T-helper 17 cell (primary cell): ENCODE results near the gene RGS21. TPM values are rescaled to one million over a fixed set of nuclear protein-coding genes. Genes with fewer than 3 reads are reported as not detected.
"Not testable (repeated sequence)": the region's sequence is repeated elsewhere in the genome, so short reads cannot be mapped to it uniquely, and the experiment has no call there.

Experiments used
- ATAC-seq: fragments of 150-1000 bp; cut with Tn5 transposase; 2 replicates; pipeline ENCODE4 v1.10.0; 2021; ENCODE audit warnings: mild to moderate bottlenecking, moderate library complexity
- DNase-seq, 3 donors: peaks; one replicate each; pipeline versions ENCODE4 v3.0.0 to v3.0.0-alpha.2; 2020 to 2021
- H3K9me3 ChIP-seq: one replicate; pipeline ENCODE4 v1.7.0; 2013; ENCODE audit warnings: low read length, mild to moderate bottlenecking; ENCODE audit not compliant: control insufficient read depth, poor library complexity, severe bottlenecking
- H3K27ac Mint-ChIP-seq: one replicate; pipeline ENCODE4 v1.8.0; 2022; ENCODE audit warnings: mild to moderate bottlenecking, moderate library complexity, mixed read lengths
- H3K27me3 Mint-ChIP-seq: one replicate; pipeline ENCODE4 v1.8.0; 2022; ENCODE audit warnings: mixed read lengths
- H3K36me3 Mint-ChIP-seq: one replicate; pipeline ENCODE4 v1.8.0; 2022; ENCODE audit warnings: low read depth, mixed read lengths
- H3K4me1 Mint-ChIP-seq: one replicate; pipeline ENCODE4 v1.8.0; 2022; ENCODE audit warnings: mild to moderate bottlenecking, mixed read lengths
- H3K4me3 Mint-ChIP-seq: one replicate; pipeline ENCODE4 v1.8.0; 2022; ENCODE audit warnings: mild to moderate bottlenecking, moderate library complexity, mixed read lengths
- total RNA-seq, 4 donors: library from RNA in 2 of 4; stranded (reverse) in 2 of 4; gene quantifications; one replicate each; pipeline ENCODE4 v1.2.3 and lab custom pipeline; 2022 to 2026

Gene RGS21, protein sequence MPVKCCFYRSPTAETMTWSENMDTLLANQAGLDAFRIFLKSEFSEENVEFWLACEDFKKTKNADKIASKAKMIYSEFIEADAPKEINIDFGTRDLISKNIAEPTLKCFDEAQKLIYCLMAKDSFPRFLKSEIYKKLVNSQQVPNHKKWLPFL
- total RNA-seq (not detected), total RNA-seq (lab: John Stamatoyannopoulos, UW) (0 reads per million in 2 donors)

DNA sequence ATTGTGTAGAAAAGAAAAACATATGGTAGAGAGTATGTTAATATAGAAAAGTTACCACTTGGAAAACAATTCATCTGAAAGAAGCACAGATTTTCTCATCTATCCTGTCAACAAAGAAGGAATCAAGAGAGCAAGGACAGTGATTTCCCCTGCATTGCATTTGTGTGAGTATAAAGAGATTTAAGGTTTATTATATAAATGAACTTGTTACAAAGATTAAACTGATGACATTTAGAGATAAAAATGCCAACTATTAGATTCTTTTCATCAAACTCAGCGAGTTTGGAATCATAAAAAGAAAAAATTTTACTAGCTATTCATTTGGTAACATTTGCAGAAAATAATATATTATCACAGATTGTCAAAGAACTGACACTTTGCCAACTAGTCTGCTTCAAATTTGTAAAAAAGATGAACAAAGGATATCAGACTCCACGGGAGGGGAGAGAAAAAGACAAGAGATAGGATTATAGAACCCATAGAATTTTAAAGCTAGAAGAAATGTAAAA, at the start of gene RGS21:
RGS21 (plus strand) TSS at position 51 of the 509 bp plus-strand sequence. CDS start 26,045 bp downstream, outside the sequence.
- H3K9me3 ChIP-seq, result no peaks in the 10 kb centered on the region
- Mint-ChIP-seq H3K4me3 (no peak within 1 kb of the TSS), H3K27me3 (no peaks in the 10 kb centered on the region), H3K36me3 (no peaks in the 10 kb centered on the region), H3K27ac (no peak within 1 kb of the TSS), H3K4me1 (no peaks in the 10 kb centered on the region)
- ATAC-seq (no peak), DNase-seq (no peak)

DNA sequence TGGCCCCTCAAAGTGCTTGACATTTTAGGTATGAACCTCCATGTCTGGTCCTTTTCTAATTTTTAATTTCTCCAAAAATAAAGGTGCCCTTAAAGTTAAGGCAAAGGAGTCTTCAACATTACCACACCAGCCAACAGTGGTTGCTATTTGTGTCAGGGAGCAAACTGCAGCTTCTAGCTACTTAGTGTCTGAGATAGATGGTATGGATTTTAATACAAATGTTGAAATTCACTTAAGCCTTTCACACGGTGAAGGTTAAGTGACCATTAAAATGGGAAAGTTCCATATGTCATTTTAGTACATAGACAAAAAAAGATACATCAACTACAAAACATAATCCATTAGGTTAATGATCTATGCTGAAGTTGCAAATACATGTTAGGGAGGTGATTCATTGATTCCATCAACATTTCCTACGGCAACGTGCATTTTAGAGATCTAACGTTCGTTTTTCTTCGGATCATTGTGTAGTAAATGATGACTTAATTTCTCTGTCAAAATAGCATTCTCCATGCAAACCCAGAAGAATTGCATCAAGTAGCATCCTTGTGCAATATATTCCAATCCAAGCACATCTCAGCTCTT, 48.2 kb upstream of the RGS21 start:
- Mint-ChIP-seq H3K27me3 (no peaks in the 10 kb centered on the region), H3K36me3 (no peaks in the 10 kb centered on the region), H3K4me3 (no peak overlapping the region), H3K27ac (no peak overlapping the region), H3K4me1 (no peaks in the 10 kb centered on the region)
- no peaks in the 10 kb centered on the region for H3K9me3 ChIP-seq
- ATAC-seq (no peak), DNase-seq (no peak)

DNA sequence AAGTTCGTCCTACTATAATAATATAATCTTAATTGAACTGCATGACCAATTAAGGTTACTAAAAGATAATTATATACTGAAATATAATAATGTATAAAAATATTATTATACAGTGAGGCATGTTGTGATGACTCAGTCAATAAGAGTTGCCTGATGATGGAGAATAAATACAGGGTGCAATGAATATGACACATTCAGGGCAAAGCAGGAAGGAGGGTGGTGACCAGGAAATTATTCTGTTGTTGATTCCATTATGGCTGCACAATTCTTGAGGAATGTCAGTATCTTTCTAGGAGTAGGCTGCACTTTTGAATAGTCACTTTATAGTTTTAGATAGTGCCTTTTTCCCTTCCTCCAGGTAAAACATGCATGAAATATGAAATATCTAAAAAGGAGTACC, 46.4 kb upstream of the RGS21 start:
- ATAC-seq (no peak), DNase-seq (no peak)
- H3K9me3 ChIP-seq, result no peaks in the 10 kb centered on the region
- no peaks in the 10 kb centered on the region for H3K36me3 Mint-ChIP-seq
- no peak overlapping the region for H3K27ac Mint-ChIP-seq
- no peak overlapping the region for H3K4me3 Mint-ChIP-seq
- no peaks in the 10 kb centered on the region for H3K4me1 Mint-ChIP-seq
- H3K27me3 Mint-ChIP-seq, result no peaks in the 10 kb centered on the region

DNA sequence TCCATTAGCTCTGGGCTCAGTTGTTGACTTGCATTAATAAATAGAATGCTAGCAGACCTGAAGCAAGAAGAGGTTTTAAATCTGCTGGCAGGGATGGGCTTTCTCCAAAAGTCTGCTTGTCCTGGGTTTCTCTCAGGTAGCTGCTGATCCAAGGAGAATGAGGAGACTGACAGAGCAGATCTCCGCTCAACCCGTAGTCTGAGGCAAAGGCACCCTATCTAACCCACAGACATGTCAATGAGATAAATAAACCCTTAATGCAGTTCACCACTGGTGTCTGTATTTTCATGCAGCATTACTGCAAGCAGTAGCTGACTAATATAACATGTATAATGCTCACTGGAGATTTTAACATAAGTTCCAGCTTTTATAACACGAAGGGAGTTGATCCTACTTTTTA, 44.1 kb upstream of the RGS21 start:
- ATAC-seq (no peak), DNase-seq (no peak)
- no peak overlapping the region for H3K4me3 Mint-ChIP-seq
- no peaks in the 10 kb centered on the region for H3K4me1 Mint-ChIP-seq
- no peaks in the 10 kb centered on the region for H3K27me3 Mint-ChIP-seq
- H3K9me3 ChIP-seq, result no peaks in the 10 kb centered on the region
- H3K36me3 Mint-ChIP-seq, result no peaks in the 10 kb centered on the region
- H3K27ac Mint-ChIP-seq, result no peak overlapping the region

DNA sequence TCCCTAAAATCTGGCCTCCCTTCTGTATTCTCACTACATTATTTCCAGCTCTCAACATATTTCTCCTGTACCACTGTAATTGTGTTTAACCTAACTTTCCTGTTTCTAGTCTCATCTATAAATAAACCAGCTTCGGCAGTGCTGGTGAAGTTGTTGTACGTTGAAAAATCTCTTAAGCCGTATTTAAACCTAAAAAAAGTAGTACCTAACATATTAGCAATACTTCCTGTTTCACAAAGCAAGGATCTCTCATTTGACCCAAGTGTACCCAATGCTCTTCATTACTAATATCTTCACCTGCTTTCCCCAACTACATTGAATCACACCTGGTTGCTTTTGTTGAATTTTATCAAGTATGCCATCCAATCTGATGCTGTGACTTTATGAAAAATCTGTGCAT, 42.2 kb upstream of the RGS21 start:
- no peak for ATAC-seq
- Mint-ChIP-seq H3K27ac (no peak overlapping the region), H3K27me3 (no peaks in the 10 kb centered on the region), H3K4me3 (no peak overlapping the region), H3K4me1 (no peaks in the 10 kb centered on the region), H3K36me3 (no peaks in the 10 kb centered on the region)
- no peaks in the 10 kb centered on the region for H3K9me3 ChIP-seq
- no peak for DNase-seq

DNA sequence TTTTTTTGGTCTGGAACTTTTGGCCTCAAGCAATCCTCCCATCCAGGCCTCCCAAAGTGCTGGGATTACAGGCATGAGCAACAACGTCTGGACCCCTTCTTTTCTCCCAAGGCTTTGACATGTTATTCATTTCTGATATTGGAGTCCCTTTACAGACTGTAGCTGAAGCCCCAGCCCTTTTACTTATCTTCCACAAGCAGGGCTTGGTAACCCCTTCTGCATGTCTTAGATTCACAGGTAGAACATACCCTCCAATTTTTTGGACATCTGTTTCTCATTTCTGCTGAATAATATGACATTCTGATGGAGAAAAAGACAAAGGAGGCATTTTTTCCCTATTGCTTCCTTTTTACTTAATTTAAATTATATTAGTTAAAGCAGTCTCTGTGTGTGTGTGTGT, 39.2 kb upstream of the RGS21 start:
- H3K4me3 Mint-ChIP-seq, result no peak overlapping the region
- no peaks in the 10 kb centered on the region for H3K36me3 Mint-ChIP-seq
- DNase-seq, result no peak
- H3K9me3 ChIP-seq, result no peaks in the 10 kb centered on the region
- H3K27me3 Mint-ChIP-seq, result no peaks in the 10 kb centered on the region
- ATAC-seq, result no peak
- no peak overlapping the region for H3K27ac Mint-ChIP-seq
- H3K4me1 Mint-ChIP-seq, result no peaks in the 10 kb centered on the region

DNA sequence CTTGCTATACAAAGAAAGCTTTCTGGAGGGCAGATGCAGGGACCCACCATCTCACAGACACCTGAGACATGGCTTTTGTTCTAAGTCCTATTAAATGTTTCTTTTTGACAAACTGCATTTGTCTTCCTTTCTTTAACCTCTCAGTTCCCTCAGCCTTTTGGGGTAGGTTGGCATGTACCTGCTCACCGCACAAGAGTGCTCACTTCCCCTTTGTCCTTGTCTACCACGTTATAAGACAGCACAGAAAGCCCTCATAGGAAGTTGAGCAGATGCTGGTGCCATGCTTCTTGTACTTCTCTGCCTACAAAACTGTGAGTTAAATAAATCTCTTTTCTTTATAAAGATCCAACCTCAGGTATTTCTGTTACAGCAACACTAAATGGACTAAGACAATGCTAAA, 31.9 kb upstream of the RGS21 start:
- no peaks in the 10 kb centered on the region for H3K9me3 ChIP-seq
- Mint-ChIP-seq H3K4me3 (no peak overlapping the region), H3K27me3 (no peaks in the 10 kb centered on the region), H3K27ac (no peak overlapping the region), H3K4me1 (no peaks in the 10 kb centered on the region), H3K36me3 (no peaks in the 10 kb centered on the region)
- ATAC-seq, result no peak
- DNase-seq, result no peak

DNA sequence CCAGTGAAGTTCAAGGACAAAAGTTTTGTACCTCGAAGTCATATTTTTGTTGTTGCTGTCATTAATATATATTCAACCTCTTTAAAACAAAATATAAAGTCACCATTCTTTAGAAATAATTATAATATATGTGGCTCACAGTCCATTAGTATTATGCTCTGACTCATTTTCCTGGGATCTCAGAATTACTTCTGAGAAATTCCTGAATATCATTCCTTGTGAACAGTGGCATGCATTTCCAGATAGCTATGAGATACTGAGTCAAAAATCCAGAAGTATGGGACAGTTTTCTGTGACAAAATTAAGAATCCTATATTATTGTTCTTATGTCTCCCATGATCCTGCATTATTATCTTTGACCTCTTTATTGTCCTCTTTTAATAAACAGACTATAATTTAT, 13.8 kb upstream of the RGS21 start:
- Mint-ChIP-seq H3K27me3 (no peaks in the 10 kb centered on the region), H3K4me3 (no peak overlapping the region), H3K36me3 (no peaks in the 10 kb centered on the region), H3K27ac (no peak overlapping the region), H3K4me1 (no peaks in the 10 kb centered on the region)
- H3K9me3 ChIP-seq, result no peaks in the 10 kb centered on the region
- DNase-seq (no peak), ATAC-seq (no peak)

DNA sequence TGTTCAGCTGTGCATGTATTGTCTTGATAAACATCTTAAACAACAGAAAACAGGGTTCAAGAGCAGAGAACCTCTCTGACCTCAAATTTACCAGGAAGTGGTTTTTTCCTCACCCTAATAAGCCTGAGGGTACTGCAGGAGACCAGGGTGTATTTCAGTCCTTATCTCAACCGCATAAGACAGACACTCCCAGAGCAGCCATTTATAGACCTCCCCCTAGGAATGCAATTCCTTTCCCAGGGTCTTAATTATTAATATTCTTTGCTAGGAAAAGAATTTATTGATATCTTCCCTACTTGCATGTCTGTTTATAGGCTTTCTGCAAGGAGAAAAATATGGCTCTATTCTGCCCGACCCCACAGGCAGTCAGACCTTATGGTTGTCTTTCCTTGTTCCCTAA, 8.5 kb upstream of the RGS21 start:
- not testable (repeated sequence) for H3K27ac Mint-ChIP-seq, H3K9me3 ChIP-seq, H3K36me3 Mint-ChIP-seq, ATAC-seq, H3K27me3 Mint-ChIP-seq, DNase-seq, H3K4me1 Mint-ChIP-seq, H3K4me3 Mint-ChIP-seq

DNA sequence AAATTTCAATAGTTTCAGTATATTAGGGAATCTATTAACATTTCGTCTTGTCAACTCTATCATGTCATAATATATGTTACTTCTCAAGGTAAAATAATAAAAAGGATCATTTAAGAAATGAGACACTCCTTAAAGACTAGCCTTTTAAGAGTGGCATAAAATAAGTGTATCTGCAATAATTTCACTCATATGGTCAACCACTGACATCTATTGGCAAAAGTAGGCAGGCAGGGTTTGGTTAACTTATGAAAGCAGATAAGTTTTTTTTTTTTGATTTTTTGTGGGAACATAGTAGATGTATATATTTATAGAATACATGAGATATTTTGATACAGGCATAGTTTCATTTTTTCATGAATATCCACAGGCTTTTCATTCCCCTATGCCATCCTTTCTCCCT, 5.5 kb upstream of the RGS21 start:
- H3K36me3 Mint-ChIP-seq, result no peaks in the 10 kb centered on the region
- H3K27me3 Mint-ChIP-seq, result no peaks in the 10 kb centered on the region
- H3K27ac Mint-ChIP-seq, result no peak overlapping the region
- no peak for ATAC-seq
- H3K9me3 ChIP-seq, result no peaks in the 10 kb centered on the region
- no peaks in the 10 kb centered on the region for H3K4me1 Mint-ChIP-seq
- H3K4me3 Mint-ChIP-seq, result no peak overlapping the region
- DNase-seq, result no peak

DNA sequence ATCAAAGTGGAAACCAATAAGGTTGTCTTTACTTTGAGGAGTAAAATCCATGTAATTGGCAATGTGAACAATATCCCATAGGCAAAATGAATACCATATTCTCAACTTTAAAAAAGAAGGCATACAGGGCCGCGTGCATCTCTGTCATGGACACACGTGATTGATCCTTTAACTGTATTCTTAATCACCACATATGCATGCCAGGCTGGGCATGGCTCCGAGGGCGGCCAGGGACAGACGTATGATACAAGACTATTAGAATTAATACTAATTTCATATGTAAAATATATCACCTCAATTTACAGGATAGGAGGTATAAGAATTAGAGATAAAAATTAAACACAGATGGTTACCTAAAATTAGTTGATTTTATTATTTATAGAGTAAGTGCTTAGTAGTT, 11.2 kb downstream of the RGS21 start:
- H3K27me3 Mint-ChIP-seq, result no peaks in the 10 kb centered on the region
- ATAC-seq, result no peak
- H3K36me3 Mint-ChIP-seq, result no peaks in the 10 kb centered on the region

DNA sequence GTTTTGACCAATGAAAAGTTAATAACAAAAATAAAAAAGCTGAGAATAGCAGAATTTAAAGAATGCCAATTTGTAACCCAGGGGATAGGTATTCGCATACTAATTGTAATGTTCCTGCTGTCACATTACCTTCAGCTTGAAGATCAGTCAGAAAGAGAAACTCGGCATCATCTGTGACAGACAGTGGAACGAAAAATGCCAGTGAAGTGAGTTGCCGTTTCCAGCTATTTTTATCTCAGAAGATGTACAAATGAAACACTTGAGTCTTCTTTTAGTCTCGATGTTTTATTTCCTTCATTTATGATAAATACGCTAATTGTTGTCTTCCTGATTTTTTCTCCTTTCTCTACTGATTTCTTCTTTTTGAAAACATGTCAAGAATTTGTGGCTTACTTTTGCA, 26.1 kb downstream of the RGS21 start:
- no peaks in the 10 kb centered on the region for H3K27me3 Mint-ChIP-seq
- H3K4me1 Mint-ChIP-seq, result peaks cover 2% of the 10 kb centered on the region
- ATAC-seq (no peak), DNase-seq (no peak)
- H3K9me3 ChIP-seq, result no peaks in the 10 kb centered on the region
- H3K27ac Mint-ChIP-seq, result no peak overlapping the region
- H3K4me3 Mint-ChIP-seq, result no peak overlapping the region
- no peaks in the 10 kb centered on the region for H3K36me3 Mint-ChIP-seq

More for the DNA sequence above, 11.2 kb downstream of the RGS21 start:
- Mint-ChIP-seq H3K4me1 (no peaks in the 10 kb centered on the region), H3K4me3 (no peak overlapping the region), H3K27ac (no peak overlapping the region)
- H3K9me3 ChIP-seq, result no peaks in the 10 kb centered on the region
- no peak for DNase-seq

DNA sequence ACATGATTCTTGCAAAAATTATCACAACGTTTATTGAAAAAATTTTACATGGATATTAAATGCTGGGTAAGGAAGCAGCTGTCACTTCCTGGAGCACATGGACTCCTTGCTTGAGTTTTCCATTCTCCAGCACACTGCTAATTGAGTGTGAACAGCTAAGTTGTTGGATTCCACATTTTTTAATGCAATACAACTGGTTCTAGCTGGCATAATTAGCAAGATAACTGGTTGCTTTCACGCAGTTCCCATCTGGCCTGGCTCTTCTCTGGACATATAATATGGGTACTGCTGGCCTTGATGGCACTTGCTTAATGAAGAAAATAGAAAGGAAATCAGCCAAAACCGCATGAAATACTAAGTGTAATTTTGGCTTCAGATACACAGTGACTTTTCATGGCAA, 26.6 kb downstream of the RGS21 start:
- Mint-ChIP-seq H3K4me3 (no peak overlapping the region), H3K4me1 (peaks cover 2% of the 10 kb centered on the region), H3K27ac (no peak overlapping the region), H3K36me3 (no peaks in the 10 kb centered on the region), H3K27me3 (no peaks in the 10 kb centered on the region)
- ATAC-seq (no peak), DNase-seq (no peak)
- no peaks in the 10 kb centered on the region for H3K9me3 ChIP-seq

DNA sequence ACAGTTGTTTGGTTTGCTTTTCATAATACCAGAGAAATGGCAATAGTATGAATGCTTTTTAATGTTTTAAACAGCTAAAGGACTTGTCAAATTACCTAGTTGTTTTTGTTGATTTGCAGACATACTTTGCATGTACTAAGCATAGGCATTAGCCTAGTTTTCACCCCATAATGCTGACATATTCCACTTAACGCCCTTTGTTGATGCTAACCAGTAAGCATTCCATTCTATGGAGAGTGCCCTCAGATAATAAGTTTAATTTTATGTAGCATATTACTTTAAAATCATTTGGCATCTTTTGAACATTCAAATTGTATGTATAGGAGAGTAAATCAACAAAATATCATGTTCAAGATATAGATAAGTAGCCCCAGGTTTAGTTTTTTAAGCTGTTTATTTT, 32.5 kb downstream of the RGS21 start:
- no peaks in the 10 kb centered on the region for H3K9me3 ChIP-seq
- no peak for DNase-seq
- no peak overlapping the region for H3K4me3 Mint-ChIP-seq
- H3K27me3 Mint-ChIP-seq, result peaks cover 5% of the 10 kb centered on the region
- no peak for ATAC-seq
- no peak overlapping the region for H3K27ac Mint-ChIP-seq
- no peaks in the 10 kb centered on the region for H3K4me1 Mint-ChIP-seq
- no peaks in the 10 kb centered on the region for H3K36me3 Mint-ChIP-seq
